Measurements from ENCODE around the gene DAG1. TPM values are rescaled to one million over a fixed set of nuclear protein-coding genes. Genes with fewer than 3 reads are reported as not detected.
A peak's percentile ranks its signal among the peaks of the same experiment; 100 is the strongest.

The DAG1 gene
- total RNA-seq, 1 experiment from 2014 or later = 93.0 TPM

- H3K23me2 ChIP-seq (ENCODE audit: insufficient read length, low read depth, low read length, poor library complexity, severe bottlenecking) = peaks cover 5% of the 10 kb centered on the region
- H4K20me1 ChIP-seq (ENCODE audit: control insufficient read depth, insufficient read depth, insufficient read length) = no peaks in the 10 kb centered on the region
- H3K4me1 ChIP-seq (ENCODE audit: insufficient read depth, low read length) = peaks cover 3% of the 10 kb centered on the region; the same call in 1 of the 2 replicates
- H3K9me3 ChIP-seq (ENCODE audit: control insufficient read depth, low read depth, low read length) = no peaks in the 10 kb centered on the region
- H2BK12ac ChIP-seq (ENCODE audit: insufficient read length, low read depth, low read length) = peak overlapping the region; percentile 13
- H3K14ac ChIP-seq (ENCODE audit: insufficient read depth, low read length) = peak overlapping the region; percentile 86; the same call in 1 of the 2 replicates
- H3K9me3 Mint-ChIP-seq = no peaks in the 10 kb centered on the region
- no peaks in the 10 kb centered on the region for H3K79me2 ChIP-seq (ENCODE audit: insufficient read depth, low read length)
- TF ChIP-seq, protein P1, sequence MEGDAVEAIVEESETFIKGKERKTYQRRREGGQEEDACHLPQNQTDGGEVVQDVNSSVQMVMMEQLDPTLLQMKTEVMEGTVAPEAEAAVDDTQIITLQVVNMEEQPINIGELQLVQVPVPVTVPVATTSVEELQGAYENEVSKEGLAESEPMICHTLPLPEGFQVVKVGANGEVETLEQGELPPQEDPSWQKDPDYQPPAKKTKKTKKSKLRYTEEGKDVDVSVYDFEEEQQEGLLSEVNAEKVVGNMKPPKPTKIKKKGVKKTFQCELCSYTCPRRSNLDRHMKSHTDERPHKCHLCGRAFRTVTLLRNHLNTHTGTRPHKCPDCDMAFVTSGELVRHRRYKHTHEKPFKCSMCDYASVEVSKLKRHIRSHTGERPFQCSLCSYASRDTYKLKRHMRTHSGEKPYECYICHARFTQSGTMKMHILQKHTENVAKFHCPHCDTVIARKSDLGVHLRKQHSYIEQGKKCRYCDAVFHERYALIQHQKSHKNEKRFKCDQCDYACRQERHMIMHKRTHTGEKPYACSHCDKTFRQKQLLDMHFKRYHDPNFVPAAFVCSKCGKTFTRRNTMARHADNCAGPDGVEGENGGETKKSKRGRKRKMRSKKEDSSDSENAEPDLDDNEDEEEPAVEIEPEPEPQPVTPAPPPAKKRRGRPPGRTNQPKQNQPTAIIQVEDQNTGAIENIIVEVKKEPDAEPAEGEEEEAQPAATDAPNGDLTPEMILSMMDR (conservative IDR thresholded peaks at IDR 0.05) = no peak
- no peak overlapping the region for H3T11ph ChIP-seq (ENCODE audit: low read length)
- no peak overlapping the region for H2BK20ac ChIP-seq (ENCODE audit: low read depth, low read length, poor library complexity, severe bottlenecking)
- H3K9ac ChIP-seq (ENCODE audit: extremely low read depth, insufficient read length, low read length) = no peak overlapping the region
- H4K91ac ChIP-seq (ENCODE audit: insufficient read length, low read depth, low read length) = peak overlapping the region; percentile 3
- no peak overlapping the region for H2AK5ac ChIP-seq (ENCODE audit: insufficient read length, low read length)
- no peak for DNase-seq
- no peaks in the 10 kb centered on the region for H3K27me3 ChIP-seq (ENCODE audit: insufficient read depth, low read length)
- peak overlapping the region; percentile 85 for H3K4ac ChIP-seq (ENCODE audit: low read depth, low read length)
- no peak overlapping the region for H2BK5ac ChIP-seq (ENCODE audit: insufficient read length, low read length)
- H3K79me1 ChIP-seq (ENCODE audit: insufficient read depth, low read depth, low read length, poor library complexity, severe bottlenecking) = no peaks in the 10 kb centered on the region
- H3K4me3 Mint-ChIP-seq = no peak overlapping the region
- peaks cover 3% of the 10 kb centered on the region for H3K27me3 Mint-ChIP-seq (ENCODE audit: low read depth)
- peak overlapping the region; percentile 69 for H3K18ac ChIP-seq (ENCODE audit: insufficient read length, low read depth, low read length)
- H3K4me2 ChIP-seq (ENCODE audit: insufficient read depth, insufficient read length, low read length) = no peak overlapping the region
- no peak overlapping the region for H3K56ac ChIP-seq (ENCODE audit: insufficient read length, low read depth, low read length)
- H2BK15ac ChIP-seq (ENCODE audit: low read depth, low read length) = no peak overlapping the region
- no peak overlapping the region for H4K8ac ChIP-seq (replicated peaks; ENCODE audit: insufficient read length, low read depth, low read length)
- peak overlapping the region; percentile 7 for H2BK120ac ChIP-seq (ENCODE audit: low read depth, low read length, poor library complexity, severe bottlenecking)
- peak overlapping the region; percentile 55 to 89 (median 76); a peak in 4 of 7 replicates for H3K27ac Mint-ChIP-seq
- H3K23ac ChIP-seq (ENCODE audit: insufficient read length, low read depth, low read length) = no peak overlapping the region
- H3K36me3 Mint-ChIP-seq (ENCODE audit: insufficient read depth in 1 of 3, low read depth in 3 of 3) = peaks cover 11 to 22% (median 20%) of the 10 kb centered on the region in 3 experiments; a peak in 6 of 7 replicates
- no peak overlapping the region for H3K27ac ChIP-seq (ENCODE audit: insufficient read length, low read depth, low read length)
- no peak overlapping the region for H2AFZ ChIP-seq (ENCODE audit: low read length)
- no peak overlapping the region for H4K5ac ChIP-seq (ENCODE audit: insufficient read length, low read depth, low read length)
- WGBS (ENCODE audit: extremely low coverage, insufficient read length, low lambda C conversion rate) = no CpG with 5 or more reads among the region's 7 CpGs
- peaks cover 25% of the 10 kb centered on the region in 2 experiments for H3K4me1 Mint-ChIP-seq
Observed at GRCh38 chr3:49535971-49536874, 66.2 kb downstream of the DAG1 start.

All from H9 (cell line).